ENCODE measurements around the gene IFT52.
"Not testable (repeated sequence)": the region's sequence is repeated elsewhere in the genome, so short reads cannot be mapped to it uniquely, and the experiment has no call there.

DNA sequence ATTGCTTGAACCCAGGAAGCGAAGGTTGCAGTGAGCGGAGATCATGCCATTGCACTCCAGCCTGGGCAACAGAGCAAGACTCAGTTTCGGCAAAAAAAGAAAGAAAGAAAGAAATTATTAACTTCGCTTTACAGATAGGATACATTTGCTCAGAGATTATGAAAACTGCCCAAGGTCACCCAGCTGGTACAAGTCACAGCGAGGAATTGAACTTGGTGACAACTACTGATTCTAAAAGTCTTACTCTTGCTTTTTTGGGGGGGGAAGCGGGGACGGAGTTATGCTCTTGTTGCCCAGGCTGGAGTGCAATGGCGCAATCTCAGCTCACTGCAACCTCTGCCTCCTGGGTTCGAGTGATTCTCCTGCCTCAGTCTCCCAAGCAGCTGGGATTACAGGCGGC, 2.2 kb upstream of the IFT52 start:
- TF ChIP-seq EZH2phosphoT487 (IDR thresholded peaks at IDR 0.05; ENCODE audit: borderline replicate concordance, low read length); EZH2 (IDR thresholded peaks at IDR 0.05; ENCODE audit: low read length, unreplicated experiment): not testable (repeated sequence)
- TF ChIP-seq, protein P1, sequence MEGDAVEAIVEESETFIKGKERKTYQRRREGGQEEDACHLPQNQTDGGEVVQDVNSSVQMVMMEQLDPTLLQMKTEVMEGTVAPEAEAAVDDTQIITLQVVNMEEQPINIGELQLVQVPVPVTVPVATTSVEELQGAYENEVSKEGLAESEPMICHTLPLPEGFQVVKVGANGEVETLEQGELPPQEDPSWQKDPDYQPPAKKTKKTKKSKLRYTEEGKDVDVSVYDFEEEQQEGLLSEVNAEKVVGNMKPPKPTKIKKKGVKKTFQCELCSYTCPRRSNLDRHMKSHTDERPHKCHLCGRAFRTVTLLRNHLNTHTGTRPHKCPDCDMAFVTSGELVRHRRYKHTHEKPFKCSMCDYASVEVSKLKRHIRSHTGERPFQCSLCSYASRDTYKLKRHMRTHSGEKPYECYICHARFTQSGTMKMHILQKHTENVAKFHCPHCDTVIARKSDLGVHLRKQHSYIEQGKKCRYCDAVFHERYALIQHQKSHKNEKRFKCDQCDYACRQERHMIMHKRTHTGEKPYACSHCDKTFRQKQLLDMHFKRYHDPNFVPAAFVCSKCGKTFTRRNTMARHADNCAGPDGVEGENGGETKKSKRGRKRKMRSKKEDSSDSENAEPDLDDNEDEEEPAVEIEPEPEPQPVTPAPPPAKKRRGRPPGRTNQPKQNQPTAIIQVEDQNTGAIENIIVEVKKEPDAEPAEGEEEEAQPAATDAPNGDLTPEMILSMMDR (conservative IDR thresholded peaks at IDR 0.05; ENCODE audit: low read depth, low read length) = not testable (repeated sequence)

All from PC-3 (cell line).